GM10266 (cell line): Measurements from ENCODE around the gene LUC7L.
"Not testable (repeated sequence)": the region's sequence is repeated elsewhere in the genome, so short reads cannot be mapped to it uniquely, and the experiment has no call there.

ENCODE experiments used
- DNase-seq: peaks from one replicate; pipeline ENCODE4 v3.0.0; 2012; ENCODE audit errors: extremely low spot score
- CTCF ChIP-seq: IDR thresholded peaks from 2 replicates; pipeline ENCODE4 v1.5.1; 2012; ENCODE audit warnings: mild to moderate bottlenecking, low read depth; ENCODE audit not compliant: control insufficient read depth, insufficient read depth; ENCODE audit errors: missing control alignments

LUC7L gene

GRCh38 chr16:239948-240277 lies 10.7 kb upstream of the LUC7L start:
- no peak for TF ChIP-seq CTCF
- DNase-seq = no peak

- TF ChIP-seq CTCF = peak; percentile 46
- peak; percentile 96 for DNase-seq
Observed at GRCh38 chr16:234468-235305, 5.4 kb upstream of the LUC7L start, which contains the start of gene FAM234A. FAM234A (plus strand) TSS chr16:234821; CDS start chr16:254414, 19,593 bp downstream.

GRCh38 chr16:230949-231348 lies 1.7 kb upstream of the LUC7L start:
- DNase-seq = no peak
- TF ChIP-seq CTCF = no peak

GRCh38 chr16:230351-230750 lies 1.1 kb upstream of the LUC7L start:
- not testable (repeated sequence) for DNase-seq

- no peak for DNase-seq
- no peak for TF ChIP-seq CTCF
Observed at GRCh38 chr16:229731-230281, 557 bp upstream of the LUC7L start.

- no peak for TF ChIP-seq CTCF
- DNase-seq = no peak
Observed at GRCh38 chr16:228151-228851, 948 bp downstream of the LUC7L start.

- DNase-seq = no peak
- TF ChIP-seq CTCF = no peak
Observed at GRCh38 chr16:220021-220420, 9.2 kb downstream of the LUC7L start.
